ENCODE measurements around the gene ARPC1B.
"Not testable (repeated sequence)": the region's sequence is repeated elsewhere in the genome, so short reads cannot be mapped to it uniquely, and the experiment has no call there.

ARPC1B gene

DNA sequence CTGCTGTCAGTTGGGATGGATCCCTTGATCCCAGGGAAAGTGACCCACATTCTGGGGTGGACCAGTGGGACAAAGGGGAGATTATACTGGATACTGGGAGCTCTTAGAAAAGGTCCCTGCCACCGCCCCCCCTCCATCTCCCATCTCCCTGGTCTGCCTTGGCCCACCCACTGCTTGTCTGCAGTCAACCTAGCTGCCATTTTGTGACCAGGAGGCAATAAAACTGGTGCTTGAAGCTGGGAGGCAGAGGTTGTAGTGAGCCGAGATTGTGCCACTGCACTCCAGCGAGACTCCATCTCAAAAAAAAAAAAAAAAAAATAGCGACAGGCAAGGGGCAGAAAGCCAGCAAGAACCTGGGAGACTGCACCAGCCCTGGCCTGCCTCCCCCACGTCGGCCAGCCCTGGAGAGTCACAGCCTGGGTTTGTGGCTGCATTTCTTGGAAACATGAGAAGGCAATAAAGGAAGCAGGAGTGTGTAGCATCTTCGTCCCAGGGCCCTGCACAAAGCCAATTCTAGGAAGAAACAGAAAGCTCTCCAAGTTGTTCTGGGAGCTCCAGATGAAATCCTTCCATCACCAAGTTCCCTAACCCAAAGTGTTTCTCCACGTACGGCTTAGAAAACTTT is 4.7 kb upstream of the ARPC1B start:
- no peak for DNase-seq

DNA sequence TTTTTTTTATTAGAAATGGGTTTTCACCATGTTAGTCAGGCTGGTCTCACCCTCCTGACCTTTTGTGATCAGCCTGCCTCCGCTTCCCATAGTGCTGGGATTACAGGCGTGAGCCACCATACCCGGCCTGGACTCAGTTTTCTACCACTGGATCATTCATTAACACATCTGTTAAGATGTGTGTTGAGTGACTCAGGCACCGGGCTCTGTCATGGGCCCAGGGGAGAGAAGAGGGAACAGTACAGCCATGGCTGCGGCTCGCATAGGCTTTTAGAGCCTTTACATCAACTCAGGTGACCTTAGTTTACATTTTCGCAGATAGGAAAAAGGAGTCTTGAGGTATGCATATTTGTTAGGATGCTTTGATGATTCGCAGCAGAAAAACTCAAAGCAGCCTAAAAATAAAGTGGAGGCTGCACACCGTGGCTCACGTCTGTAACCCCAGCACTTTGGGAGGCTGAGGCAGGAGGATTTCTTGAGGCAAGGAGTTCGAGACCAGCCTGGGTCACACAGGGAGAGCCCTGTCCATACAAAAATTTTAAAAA is 3.1 kb upstream of the ARPC1B start:
- DNase-seq: no peak

DNA sequence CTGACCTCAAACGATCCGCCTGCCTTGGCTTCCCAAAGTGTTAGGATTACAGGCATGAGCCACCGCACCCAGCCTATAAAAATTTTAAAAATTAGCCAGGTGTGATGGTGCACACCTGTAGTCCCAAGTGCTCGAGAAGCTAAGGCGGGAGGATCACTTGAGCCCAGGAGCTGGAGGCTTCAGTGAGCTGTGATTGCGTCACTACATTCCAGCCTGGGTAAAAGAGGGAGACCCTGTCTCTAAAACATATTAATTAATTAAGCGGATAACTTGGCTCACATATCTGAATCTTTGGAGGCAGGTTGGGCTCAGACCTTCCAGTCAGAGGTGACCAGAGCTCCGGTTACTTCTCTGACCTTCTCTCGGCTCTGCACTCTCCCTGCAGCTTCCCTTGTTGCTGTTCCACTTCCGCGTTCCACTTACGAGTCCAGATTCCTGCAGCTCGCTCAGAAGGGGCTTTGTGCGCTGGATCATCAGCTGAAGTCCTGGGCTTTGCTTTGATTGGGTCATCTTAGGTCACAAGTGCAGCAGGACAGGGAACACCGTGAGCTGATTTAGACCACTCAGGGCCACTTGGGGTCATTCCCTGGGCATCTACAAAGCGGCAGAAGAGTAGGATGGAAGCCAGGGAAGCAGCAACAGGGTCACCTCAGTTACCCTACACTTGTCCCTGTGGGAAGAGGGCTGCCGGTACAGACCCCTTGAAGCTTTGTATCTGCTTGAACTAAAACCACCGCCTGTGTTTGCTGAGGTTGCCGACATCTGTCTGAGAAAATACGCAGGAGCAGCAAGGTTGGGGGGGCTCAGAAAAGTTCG is 2.0 kb upstream of the ARPC1B start:
- DNase-seq: no peak

DNA sequence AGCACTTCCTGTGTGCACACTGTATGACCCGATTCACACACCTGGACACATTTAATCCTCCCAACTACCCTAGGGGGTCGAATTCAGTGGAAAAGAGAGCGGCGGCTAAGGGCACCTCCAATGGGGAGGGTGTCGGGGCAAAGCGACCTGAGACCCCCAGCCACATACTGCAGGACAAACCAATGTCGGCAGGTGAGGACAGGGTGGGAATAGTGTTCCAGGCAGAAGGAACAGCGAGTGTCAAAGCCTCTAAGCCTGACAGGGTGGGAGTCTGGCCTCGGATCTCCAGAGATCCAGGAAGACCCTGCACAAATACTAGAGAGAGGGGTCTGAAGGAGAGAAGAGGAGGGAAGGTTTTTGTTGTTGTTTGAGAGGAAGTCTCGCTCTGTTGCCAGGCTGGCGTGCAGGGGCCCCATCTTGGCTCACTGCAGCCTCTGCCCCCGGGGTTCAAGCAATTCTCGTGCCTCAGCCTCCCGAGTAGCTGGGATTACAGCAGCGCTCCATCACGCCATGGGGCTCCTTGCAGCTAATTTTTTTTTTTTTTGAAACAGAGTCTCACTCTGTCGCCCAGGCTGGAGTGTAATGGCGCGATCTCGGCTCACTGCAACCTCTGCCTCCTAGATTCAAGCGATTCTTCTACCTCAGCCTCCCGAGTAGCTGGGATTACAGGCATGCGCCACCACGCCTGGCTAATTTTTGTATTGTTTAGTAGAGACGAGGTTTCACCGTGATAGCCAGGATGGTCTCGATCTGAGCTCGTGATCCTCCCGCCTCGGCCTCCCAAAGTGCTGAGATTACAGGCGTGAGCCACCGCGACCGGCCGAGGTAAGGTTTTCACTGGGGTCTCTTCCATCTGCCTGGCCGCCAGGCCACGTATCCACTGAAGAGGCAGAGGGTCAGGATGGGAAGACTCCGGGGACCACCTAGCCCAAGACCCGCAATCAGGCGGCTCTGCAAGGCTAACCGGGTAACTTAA is 1.2 kb upstream of the ARPC1B start:
- DNase-seq: no peak

DNA sequence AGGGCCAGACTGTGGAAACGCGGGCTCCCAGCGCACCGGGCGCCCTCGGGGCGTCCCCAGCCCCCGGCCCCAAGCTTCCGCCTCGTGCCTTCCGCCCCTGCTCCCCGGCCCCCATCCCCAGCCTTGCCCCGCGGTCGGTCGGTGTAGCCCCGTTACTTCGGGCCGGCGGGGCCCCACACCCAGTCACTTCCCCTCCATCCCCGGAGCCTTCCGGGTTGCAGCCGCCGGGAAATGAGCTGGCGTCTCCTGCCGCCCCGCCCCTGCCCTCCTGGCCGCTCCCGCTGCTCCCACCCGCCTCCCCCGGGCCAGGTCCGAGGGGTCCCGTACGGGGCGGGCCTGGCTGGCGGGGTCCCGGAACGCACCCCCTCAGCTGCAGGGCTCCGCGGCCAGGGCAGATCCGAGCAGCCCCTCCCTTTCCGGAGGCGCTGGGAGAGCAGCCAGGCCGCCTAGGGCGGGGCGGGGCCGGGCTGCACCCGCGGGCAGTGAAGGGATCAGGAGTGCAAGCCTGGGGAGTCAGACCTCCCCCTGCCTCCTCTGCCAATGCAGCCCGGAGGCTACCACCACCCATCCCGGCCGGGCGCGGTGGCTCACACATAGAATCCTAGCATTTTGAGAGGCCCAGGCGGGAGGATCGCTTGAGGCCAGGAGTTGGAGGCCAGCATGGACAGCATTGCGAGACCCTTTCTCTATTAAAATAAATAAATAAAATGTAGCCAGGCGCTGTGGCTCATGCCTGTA is 709 bp downstream of the ARPC1B start:
- peak; percentile 76 for DNase-seq

DNA sequence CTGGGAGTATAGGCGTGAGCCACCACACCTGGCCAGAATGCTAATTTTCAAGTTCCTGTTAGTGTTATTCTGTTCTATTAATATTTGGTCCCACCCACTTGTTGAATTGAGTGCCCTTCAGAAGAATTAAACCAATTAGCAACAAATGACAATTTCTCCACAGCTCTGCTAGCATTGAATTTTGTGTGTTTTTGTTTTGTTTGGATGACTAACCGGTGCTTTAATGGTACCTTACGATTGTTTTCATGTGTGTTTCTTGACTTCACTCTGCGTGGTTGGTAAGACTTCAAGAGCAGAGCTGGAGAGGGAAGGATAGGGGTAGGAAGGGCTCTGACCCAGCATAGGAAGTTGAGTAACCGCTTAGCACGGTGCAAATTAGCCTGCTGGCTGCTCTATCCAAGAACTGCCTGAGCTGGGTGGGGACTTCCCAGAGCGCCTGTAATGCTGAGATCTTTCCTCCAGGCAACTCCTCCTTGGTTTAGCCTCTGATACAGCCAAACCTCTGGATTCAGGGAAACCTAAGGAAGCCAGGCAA is 4.6 kb downstream of the ARPC1B start:
- no peak for DNase-seq

DNA sequence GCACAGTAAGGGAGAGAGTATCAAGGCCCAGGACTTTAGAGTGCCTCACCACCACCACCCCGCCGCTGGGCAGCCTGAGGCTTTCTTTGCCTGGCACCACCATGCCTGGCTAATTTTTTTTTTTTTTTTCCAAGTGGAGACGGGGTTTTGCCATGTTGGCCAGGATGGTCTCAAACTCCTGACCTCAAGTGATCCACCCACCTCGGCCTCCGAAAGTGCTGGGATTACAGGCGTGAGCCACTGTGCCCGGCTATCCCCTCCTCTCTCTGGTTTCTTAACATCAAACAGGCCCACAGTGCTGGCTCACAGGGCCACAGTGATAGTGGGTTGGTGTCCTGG is 5.1 kb downstream of the ARPC1B start:
- not testable (repeated sequence) for DNase-seq

DNA sequence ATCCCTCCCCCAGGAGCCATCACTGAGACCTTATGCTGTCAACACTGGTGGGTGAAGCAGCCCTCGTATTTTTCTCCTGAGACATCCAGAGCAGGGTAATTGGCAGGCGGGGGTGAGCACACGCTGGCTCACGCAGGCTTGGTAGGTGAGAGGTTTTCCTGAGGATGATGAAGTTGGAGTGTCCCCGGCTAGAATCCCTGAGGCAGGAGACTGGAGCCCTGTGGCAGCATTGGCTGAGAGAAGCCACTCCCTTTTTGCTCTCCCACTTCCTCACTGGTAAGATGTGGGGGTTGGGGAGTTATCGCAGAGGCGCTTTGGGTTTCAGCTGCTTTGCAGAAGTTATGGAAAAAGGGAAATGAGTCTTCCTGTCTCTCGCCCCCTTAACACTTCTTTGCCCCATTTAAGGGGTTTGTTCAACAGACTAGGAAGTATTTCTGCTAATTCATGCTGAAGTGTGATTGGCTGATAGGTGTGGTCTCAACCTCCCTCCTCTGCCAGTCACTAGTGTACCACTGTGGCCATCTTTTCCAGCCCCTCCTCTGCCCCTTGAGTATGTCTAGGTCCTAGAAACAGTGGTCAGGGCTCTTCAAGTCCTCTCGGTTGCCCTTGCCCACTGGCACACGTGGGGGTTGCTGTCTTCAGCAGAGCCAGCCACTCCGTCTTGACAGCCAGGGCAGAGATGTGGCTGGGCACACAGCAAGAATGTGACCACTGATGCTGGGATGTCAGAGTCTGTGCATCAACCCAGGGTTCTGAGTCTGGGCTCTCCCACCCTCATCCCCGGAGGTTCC is 5.7 kb downstream of the ARPC1B start:
- DNase-seq: no peak

DNA sequence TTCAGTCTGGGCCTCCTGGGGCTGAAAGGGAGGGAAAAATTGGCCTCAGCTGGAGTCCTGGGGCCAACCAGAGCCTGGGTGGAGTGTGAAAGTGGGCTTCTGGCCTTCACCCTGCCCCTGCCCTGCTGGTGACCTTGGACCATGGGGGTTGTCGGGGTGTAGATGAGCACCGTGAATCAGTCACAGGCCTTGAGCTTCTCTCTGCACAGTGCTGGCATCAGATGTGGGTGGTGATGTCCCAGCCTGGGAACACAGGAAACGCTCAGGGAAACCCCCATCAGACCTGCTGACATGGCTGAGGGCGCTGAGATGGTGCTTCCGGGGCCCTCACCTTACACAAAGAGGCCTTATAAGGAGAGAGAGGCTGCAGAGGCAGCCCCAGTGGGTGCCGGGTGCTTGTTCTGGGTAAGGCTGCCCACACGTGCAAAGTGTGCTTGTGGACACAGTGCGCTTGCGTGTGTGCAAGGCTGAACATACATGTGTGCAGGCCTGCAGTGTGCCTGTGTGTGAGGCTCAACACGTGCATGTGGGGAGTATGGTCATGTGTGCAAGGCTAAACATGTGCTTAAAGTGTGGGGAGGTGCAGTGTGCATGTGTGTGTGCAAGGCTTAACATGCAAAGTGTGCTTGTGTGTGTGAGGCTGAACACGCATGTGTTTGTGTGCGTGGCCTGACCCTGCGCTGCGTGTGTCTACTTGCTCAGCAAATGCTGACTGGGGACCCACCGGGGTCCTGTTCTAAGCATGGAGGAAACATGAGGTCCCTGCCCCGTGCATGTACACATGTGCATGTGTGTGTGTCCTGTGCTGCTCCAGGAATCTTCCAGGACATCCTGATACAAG is 6.5 kb downstream of the ARPC1B start:
- DNase-seq: no peak

DNA sequence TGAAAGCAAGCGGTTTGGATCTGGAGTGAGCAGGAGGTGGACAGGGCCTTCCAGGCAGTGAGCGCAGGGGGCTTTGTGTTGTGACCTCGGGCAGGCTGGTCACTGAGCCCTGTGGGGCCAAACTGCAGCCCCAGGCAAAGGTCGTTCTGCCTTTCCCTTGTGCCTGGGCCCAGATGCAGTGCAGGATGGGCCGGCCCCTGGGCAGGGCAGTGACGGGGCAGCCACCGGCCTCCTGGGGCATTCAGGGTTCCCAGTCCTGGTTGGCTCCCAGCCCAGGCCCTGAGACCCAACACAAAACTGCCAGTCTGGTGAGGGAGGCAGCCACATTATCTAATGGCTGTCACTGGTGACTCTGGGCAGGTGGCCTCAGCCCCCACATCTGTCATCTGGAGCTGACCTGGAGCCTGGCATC is 7.1 kb downstream of the ARPC1B start:
- no peak for DNase-seq

DNA sequence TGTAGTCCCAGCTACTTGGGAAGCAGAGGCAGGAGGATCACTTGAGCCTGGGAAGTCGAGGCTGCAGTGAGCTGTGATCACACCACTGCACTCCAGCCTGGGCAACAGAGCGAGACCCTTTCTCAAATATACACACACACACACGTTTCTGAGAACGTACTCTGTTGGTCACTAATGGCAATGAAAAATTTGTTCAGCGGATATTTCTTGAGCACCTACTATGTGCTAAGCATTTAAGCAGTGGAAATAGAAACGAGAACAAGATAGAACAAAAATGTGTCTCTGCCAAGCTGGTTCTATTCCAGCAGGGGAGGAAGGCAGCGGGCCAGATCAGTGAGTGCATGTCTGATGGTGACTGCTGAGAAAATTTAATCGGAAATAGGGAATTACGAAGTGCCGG is 8.7 kb downstream of the ARPC1B start:
- DNase-seq: no peak

DNA sequence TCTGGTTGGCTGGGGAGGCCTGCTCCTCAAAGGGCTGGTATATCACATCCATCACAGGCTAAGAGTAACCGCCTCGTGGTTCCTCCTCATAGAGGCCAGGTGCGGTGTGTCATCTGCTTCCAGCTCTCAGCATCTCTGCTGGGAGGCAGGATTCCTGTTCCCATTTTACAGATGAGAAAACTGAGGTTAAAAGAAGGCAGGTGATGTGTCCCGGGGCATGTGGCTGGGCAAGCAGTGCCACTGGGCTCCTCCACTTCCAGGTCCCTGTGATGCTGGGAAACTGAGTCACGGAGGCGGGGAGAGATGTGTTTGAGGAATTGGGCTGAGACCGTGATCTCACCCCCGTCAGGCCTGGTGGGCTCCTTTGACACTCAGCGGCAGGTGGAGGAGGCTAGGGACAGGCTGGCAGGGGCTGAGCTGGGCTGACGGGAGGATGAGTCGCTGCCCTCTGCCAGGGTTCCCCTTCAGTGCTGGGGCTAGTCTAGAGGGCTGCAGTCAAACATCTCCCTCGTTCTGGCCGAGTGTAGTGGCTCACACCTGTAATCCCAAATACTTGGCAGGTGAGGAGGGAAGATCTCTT is 9.4 kb downstream of the ARPC1B start:
- no peak for DNase-seq

DNA sequence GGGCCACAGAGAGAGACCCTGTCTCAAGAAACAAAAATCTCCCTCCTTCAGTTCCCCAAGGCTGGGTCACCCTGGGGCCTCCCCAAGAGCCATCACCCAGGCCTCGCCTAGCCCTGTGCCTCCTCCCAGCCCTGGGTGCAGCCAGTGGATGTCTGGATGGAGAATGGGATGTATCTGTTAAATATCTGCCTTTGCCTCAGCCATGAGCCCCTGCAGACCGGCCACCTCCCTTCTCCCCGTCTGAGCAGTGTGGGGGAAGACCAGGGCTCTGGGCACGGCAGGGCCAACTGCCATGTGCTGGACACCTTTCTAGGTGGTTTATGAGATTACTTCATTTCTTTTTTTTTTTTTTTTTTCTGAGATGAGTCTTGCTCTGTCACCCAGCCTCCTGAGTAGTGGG is 10.0 kb downstream of the ARPC1B start:
- no peak for DNase-seq

DNA sequence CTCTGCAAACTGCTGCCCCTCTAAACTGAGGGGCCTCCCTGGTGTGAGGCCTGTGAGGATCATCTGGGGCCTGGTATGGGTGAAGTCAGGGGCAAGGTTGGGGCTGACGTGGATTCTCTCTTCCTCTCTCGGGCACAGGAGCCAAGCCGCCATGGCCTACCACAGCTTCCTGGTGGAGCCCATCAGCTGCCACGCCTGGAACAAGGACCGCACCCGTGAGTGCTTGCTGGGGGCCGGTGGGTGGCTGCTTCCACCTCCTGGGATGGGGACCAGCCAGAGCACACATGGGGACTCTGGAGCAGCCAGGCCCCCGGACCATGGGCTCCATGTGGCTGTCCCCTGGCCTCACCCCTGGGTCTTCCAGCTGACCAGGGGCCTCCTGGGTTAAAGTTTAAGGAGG is 11.0 kb downstream of the ARPC1B start:
- DNase-seq: no peak

DNA sequence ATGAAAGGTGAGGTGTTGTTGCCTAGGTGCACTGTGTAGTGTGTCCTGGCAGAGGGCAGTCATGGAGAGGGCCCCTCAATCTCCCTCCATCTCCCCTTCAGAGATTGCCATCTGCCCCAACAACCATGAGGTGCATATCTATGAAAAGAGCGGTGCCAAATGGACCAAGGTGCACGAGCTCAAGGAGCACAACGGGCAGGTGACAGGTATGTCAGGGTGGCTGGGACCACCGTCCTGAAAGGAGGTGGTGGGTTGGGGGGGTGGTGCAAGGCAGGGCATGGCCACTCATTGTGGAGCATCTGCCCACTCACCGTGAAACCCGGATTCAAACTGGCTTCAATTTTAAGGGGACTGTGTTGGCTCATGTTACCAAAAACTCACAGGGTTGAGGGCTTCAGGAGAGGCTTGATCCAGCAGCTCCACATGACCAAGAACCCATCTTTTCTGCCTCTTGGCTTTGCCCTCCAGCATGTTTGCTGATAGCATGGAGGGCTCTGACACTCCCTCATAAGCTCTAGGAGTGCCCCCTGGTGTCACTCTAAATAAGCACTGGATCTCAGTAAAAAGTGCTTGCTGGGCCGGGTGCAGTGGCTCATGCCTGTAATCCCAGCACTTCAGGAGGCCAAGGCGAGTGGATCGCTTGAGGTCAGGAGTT is 12.2 kb downstream of the ARPC1B start:
- peak; percentile 7 for DNase-seq

DNA sequence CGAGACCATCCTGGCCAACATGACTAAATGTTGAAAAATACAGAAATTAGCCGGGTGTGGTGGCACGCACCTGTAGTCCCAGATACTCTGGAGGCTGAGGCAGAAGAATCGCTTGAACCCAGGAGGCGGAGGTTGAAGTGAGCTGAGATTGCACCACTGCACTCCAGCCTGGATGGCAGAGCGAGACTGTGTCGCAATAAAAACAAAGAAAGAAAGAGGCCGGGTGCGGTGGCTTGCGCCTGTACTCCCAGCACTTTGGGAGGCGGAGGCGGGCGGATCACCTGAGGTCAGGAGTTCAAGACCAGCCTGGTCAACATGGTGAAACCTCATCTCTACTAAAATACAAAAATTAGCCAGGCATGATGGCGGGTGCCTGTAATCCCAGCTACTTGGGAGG is 12.7 kb downstream of the ARPC1B start:
- not testable (repeated sequence) for DNase-seq

DNA sequence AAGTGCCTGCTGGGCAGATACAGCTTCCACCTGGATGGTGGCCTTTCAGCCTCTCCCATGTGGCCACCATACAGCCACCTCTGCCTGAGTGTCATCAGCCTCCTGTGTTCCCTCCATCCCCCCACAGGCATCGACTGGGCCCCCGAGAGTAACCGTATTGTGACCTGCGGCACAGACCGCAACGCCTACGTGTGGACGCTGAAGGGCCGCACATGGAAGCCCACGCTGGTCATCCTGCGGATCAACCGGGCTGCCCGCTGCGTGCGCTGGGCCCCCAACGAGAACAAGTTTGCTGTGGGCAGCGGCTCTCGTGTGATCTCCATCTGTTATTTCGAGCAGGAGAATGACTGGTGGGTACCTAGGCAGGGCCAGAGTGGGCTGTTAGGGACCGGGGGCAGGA is 13.4 kb downstream of the ARPC1B start:
- DNase-seq: no peak

DNA sequence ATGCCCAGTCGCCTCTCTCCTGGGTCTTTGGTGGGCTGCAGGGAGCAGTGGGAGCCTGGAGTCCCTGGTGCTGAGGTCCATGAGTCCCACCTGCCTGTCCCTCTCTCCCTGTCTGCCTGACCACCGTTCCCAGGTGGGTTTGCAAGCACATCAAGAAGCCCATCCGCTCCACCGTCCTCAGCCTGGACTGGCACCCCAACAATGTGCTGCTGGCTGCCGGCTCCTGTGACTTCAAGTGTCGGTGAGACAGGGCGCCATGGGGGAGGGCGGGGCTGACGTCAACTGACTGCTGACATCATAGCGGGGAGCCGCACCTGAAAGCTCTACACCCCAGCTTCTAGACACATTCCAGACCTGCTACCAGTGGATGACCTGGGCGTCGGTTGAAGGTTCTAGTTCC is 15.2 kb downstream of the ARPC1B start:
- DNase-seq: no peak

DNA sequence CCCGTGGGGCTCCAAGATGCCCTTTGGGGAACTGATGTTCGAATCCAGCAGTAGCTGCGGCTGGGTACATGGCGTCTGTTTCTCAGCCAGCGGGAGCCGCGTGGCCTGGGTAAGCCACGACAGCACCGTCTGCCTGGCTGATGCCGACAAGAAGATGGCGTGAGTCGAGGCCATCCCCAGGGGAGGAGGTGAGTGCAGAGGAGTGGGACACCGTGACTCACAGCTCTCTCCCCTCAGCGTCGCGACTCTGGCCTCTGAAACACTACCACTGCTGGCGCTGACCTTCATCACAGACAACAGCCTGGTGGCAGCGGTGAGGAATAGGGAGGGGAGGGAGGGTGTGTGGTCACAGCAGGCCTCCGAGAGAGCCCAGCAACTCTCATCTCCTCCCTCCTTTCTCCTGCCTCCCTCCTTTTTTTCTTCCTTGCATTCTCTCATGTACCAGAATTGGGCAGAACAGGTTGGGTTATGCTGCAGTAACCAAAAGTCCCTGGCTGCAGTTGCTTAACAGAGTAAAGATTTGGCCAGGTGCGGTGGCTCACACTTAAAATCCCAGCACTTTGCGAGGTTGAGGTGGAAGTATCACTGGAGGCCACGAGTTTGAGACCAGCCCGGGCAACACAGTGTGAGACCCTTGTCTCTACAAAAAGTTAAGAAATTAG is 16.5 kb downstream of the ARPC1B start:
- no peak for DNase-seq

Measured in NCI-H345 (cell line).